ENCODE data around the gene ADORA2A. TPM values are rescaled to one million over a fixed set of nuclear protein-coding genes. Genes with fewer than 3 reads are reported as not detected.

ADORA2A gene
- total RNA-seq, 4 donors from 2014 or later = 3.0 to 6.2 (median 3.0) TPM; not detected in 1

- H3K27ac ChIP-seq = peak overlapping the region in 3 of 4 donors; percentile 10 to 45 (median 42)
- no peaks in the 10 kb centered on the region for H3K27me3 ChIP-seq
- H3K4me1 ChIP-seq = peaks cover 8 to 32% (median 8%) of the 10 kb centered on the region in 4 donors
- TF ChIP-seq POLR2A (IDR thresholded peaks at IDR 0.05) (no peak), EP300 (IDR thresholded peaks at IDR 0.05; ENCODE audit: low read depth) (no peak), POLR2AphosphoS5 (IDR thresholded peaks at IDR 0.05) (no peak), CTCF (IDR thresholded peaks at IDR 0.05) (no peak)
- no peak overlapping the region for H3K4me3 ChIP-seq
- no peaks in the 10 kb centered on the region for H3K36me3 ChIP-seq
- in situ Hi-C loops (cut with MboI; ENCODE audit: low pct_ligation_motif_present in 1 of 4, low pct_unique_long_range_greater_than_20kb in 1 of 4, low sequenced_read_pairs in 3 of 4) (no loop called here), intact Hi-C loops (cut with DNase I; ENCODE audit: low total_unique reads) (no loop called here)
- H3K9me3 ChIP-seq = no peaks in the 10 kb centered on the region
- 75 to 85% methylated on average over 2 of the region's 2 CpGs for WGBS, 2 donors (ENCODE audit: low coverage in 1 of 2)
- DNase-seq = no peak
Observed at GRCh38 chr22:24390156-24390555, 37.2 kb upstream of the ADORA2A start.

- H3K27me3 ChIP-seq = no peaks in the 10 kb centered on the region
- DNase-seq = no peak
- TF ChIP-seq CTCF (IDR thresholded peaks at IDR 0.05) (no peak), POLR2AphosphoS5 (IDR thresholded peaks at IDR 0.05) (no peak), POLR2A (IDR thresholded peaks at IDR 0.05) (no peak), EP300 (IDR thresholded peaks at IDR 0.05; ENCODE audit: low read depth) (no peak)
- peaks cover 8 to 32% (median 8%) of the 10 kb centered on the region in 4 donors for H3K4me1 ChIP-seq
- intact Hi-C loops (cut with DNase I; ENCODE audit: low total_unique reads) (no loop called here), in situ Hi-C loops (cut with MboI; ENCODE audit: low pct_ligation_motif_present in 1 of 4, low pct_unique_long_range_greater_than_20kb in 1 of 4, low sequenced_read_pairs in 3 of 4) (no loop called here)
- 53 to 77% methylated on average over 4 to 7 of the region's 7 CpGs for WGBS, 2 donors (ENCODE audit: low coverage in 1 of 2)
- no peaks in the 10 kb centered on the region for H3K36me3 ChIP-seq
- peak overlapping the region; percentile 41 to 66 (median 44) for H3K27ac ChIP-seq
- no peak overlapping the region for H3K4me3 ChIP-seq
- no peaks in the 10 kb centered on the region for H3K9me3 ChIP-seq
Observed at GRCh38 chr22:24390576-24390975, 36.8 kb upstream of the ADORA2A start.

- Histone ChIP-seq H3K27me3 (no peaks in the 10 kb centered on the region), H3K9me3 (no peaks in the 10 kb centered on the region), H3K27ac (peak overlapping the region in 2 of 4 donors; percentile 27 to 31), H3K36me3 (no peaks in the 10 kb centered on the region), H3K4me1 (peaks cover 8 to 32% (median 8%) of the 10 kb centered on the region in 4 donors), H3K4me3 (no peak overlapping the region)
- 85 to 91% methylated on average over 3 of the region's 3 CpGs for WGBS, 2 donors (ENCODE audit: low coverage in 1 of 2)
- TF ChIP-seq POLR2AphosphoS5 (IDR thresholded peaks at IDR 0.05) (no peak), POLR2A (IDR thresholded peaks at IDR 0.05) (no peak), CTCF (IDR thresholded peaks at IDR 0.05) (no peak), EP300 (IDR thresholded peaks at IDR 0.05; ENCODE audit: low read depth) (no peak)
- DNase-seq = no peak
- intact Hi-C loops (cut with DNase I; ENCODE audit: low total_unique reads) (no loop called here), in situ Hi-C loops (cut with MboI; ENCODE audit: low pct_ligation_motif_present in 1 of 4, low pct_unique_long_range_greater_than_20kb in 1 of 4, low sequenced_read_pairs in 3 of 4) (no loop called here)
Observed at GRCh38 chr22:24391836-24392217, 35.6 kb upstream of the ADORA2A start.

- Histone ChIP-seq H3K36me3 (no peaks in the 10 kb centered on the region), H3K27me3 (no peaks in the 10 kb centered on the region), H3K27ac (peak overlapping the region in 2 of 4 donors; percentile 27 to 31), H3K4me1 (peaks cover 8 to 32% (median 8%) of the 10 kb centered on the region in 4 donors), H3K9me3 (no peaks in the 10 kb centered on the region), H3K4me3 (no peak overlapping the region)
- in situ Hi-C loops (cut with MboI; ENCODE audit: low pct_ligation_motif_present in 1 of 4, low pct_unique_long_range_greater_than_20kb in 1 of 4, low sequenced_read_pairs in 3 of 4) (no loop called here), intact Hi-C loops (cut with DNase I; ENCODE audit: low total_unique reads) (no loop called here)
- WGBS, 2 donors (ENCODE audit: low coverage in 1 of 2) = 69 to 74% methylated on average over 2 to 4 of the region's 4 CpGs
- TF ChIP-seq POLR2A (IDR thresholded peaks at IDR 0.05) (no peak), POLR2AphosphoS5 (IDR thresholded peaks at IDR 0.05) (no peak), CTCF (IDR thresholded peaks at IDR 0.05) (no peak), EP300 (IDR thresholded peaks at IDR 0.05; ENCODE audit: low read depth) (no peak)
- DNase-seq = no peak
Observed at GRCh38 chr22:24392218-24392931, 35.0 kb upstream of the ADORA2A start.
